ENCODE results near the gene CHST9. TPM values are rescaled to one million over a fixed set of nuclear protein-coding genes. Genes with fewer than 3 reads are reported as not detected.
"Not testable (repeated sequence)": the region's sequence is repeated elsewhere in the genome, so short reads cannot be mapped to it uniquely, and the experiment has no call there.

The CHST9 gene
- total RNA-seq, 1 experiment from 2014 or later = 19.2 TPM

GRCh38 chr18:27094621-27095020 lies 90.5 kb downstream of the CHST9 start:
- POLR2A ChIA-PET = no interaction called here
- Mint-ChIP-seq H3K36me3 (peaks cover 57% of the 10 kb centered on the region), H3K4me3 (no peak overlapping the region), H3K27me3 (ENCODE audit: low read depth) (no peaks in the 10 kb centered on the region; the same call in 1 of the 2 replicates), H3K27ac (no peak overlapping the region), H3K9me3 (peaks cover 49% of the 10 kb centered on the region), H3K4me1 (peaks cover 20% of the 10 kb centered on the region)
- no peak for DNase-seq (ENCODE audit: low spot score)
- CTCF ChIA-PET = no interaction called here
- ATAC-seq = no peak
- TF ChIP-seq, protein P1, sequence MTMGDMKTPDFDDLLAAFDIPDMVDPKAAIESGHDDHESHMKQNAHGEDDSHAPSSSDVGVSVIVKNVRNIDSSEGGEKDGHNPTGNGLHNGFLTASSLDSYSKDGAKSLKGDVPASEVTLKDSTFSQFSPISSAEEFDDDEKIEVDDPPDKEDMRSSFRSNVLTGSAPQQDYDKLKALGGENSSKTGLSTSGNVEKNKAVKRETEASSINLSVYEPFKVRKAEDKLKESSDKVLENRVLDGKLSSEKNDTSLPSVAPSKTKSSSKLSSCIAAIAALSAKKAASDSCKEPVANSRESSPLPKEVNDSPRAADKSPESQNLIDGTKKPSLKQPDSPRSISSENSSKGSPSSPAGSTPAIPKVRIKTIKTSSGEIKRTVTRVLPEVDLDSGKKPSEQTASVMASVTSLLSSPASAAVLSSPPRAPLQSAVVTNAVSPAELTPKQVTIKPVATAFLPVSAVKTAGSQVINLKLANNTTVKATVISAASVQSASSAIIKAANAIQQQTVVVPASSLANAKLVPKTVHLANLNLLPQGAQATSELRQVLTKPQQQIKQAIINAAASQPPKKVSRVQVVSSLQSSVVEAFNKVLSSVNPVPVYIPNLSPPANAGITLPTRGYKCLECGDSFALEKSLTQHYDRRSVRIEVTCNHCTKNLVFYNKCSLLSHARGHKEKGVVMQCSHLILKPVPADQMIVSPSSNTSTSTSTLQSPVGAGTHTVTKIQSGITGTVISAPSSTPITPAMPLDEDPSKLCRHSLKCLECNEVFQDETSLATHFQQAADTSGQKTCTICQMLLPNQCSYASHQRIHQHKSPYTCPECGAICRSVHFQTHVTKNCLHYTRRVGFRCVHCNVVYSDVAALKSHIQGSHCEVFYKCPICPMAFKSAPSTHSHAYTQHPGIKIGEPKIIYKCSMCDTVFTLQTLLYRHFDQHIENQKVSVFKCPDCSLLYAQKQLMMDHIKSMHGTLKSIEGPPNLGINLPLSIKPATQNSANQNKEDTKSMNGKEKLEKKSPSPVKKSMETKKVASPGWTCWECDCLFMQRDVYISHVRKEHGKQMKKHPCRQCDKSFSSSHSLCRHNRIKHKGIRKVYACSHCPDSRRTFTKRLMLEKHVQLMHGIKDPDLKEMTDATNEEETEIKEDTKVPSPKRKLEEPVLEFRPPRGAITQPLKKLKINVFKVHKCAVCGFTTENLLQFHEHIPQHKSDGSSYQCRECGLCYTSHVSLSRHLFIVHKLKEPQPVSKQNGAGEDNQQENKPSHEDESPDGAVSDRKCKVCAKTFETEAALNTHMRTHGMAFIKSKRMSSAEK (CRISPR knock-in tag; IDR thresholded peaks at IDR 0.05; ENCODE audit: borderline replicate concordance) = no peak
- TF ChIP-seq, protein P2, sequence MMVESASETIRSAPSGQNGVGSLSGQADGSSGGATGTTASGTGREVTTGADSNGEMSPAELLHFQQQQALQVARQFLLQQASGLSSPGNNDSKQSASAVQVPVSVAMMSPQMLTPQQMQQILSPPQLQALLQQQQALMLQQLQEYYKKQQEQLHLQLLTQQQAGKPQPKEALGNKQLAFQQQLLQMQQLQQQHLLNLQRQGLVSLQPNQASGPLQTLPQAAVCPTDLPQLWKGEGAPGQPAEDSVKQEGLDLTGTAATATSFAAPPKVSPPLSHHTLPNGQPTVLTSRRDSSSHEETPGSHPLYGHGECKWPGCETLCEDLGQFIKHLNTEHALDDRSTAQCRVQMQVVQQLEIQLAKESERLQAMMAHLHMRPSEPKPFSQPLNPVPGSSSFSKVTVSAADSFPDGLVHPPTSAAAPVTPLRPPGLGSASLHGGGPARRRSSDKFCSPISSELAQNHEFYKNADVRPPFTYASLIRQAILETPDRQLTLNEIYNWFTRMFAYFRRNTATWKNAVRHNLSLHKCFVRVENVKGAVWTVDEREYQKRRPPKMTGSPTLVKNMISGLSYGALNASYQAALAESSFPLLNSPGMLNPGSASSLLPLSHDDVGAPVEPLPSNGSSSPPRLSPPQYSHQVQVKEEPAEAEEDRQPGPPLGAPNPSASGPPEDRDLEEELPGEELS (CRISPR knock-in tag; IDR thresholded peaks at IDR 0.05) = no peak
- TF ChIP-seq ZNF232 (CRISPR knock-in tag; IDR thresholded peaks at IDR 0.05) (no peak), ZNF138 (CRISPR knock-in tag; conservative IDR thresholded peaks at IDR 0.05) (no peak), ZNF416 (CRISPR knock-in tag; IDR thresholded peaks at IDR 0.05) (no peak), IRF2 (CRISPR knock-in tag; IDR thresholded peaks at IDR 0.05; ENCODE audit: borderline replicate concordance, low read depth) (no peak), E2F5 (CRISPR knock-in tag; IDR thresholded peaks at IDR 0.05) (no peak), MAX (CRISPR knock-in tag; IDR thresholded peaks at IDR 0.05) (no peak), NFYB (CRISPR knock-in tag; conservative IDR thresholded peaks at IDR 0.05; ENCODE audit: low read depth) (no peak), ZNF425 (CRISPR knock-in tag; conservative IDR thresholded peaks at IDR 0.05) (no peak), NR1H2 (CRISPR knock-in tag; IDR thresholded peaks at IDR 0.05) (no peak), PRRX2 (CRISPR knock-in tag; IDR thresholded peaks at IDR 0.05) (no peak), ETV6 (CRISPR knock-in tag; IDR thresholded peaks at IDR 0.05) (no peak), ATF1 (CRISPR knock-in tag; IDR thresholded peaks at IDR 0.05) (no peak), ZNF396 (CRISPR knock-in tag; IDR thresholded peaks at IDR 0.05; ENCODE audit: borderline replicate concordance) (no peak)

DNA sequence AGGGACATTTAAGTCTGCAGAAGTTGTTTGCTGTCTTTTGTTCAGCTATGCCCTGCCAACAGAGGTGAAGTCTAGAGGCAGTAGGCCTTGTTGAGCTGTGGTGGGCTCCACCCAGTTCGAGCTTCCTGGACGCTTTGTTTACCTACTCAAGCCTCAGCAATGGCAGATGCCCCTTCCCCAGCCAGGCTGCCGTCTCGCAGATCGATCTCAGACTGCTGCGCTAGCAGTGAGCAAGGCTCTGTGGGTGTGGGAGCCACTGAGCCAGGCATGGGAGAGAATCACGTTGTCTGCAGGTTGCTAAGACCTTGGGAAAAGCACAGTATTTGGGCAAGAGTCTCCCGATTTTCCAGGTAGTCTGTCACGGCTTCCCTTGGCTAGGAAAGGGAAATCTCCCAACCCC lies 91.8 kb downstream of the CHST9 start:
- ATAC-seq; DNase-seq (ENCODE audit: low spot score); CTCF ChIA-PET; H3K27me3 Mint-ChIP-seq (ENCODE audit: low read depth); H3K27ac Mint-ChIP-seq; H3K4me3 Mint-ChIP-seq: not testable (repeated sequence)
- Mint-ChIP-seq H3K4me1 (peaks cover 20% of the 10 kb centered on the region), H3K36me3 (peaks cover 43% of the 10 kb centered on the region), H3K9me3 (peaks cover 36% of the 10 kb centered on the region)
- POLR2A ChIA-PET = interaction anchor here (0.6 kb wide), 1 partner anchor 89 kb away, joined by 4 read pairs; no protein-coding TSS in a partner anchor

Data from WTC11 (cell line).